CD4-positive, alpha-beta T cell treated with Interleukin-12 subunit alpha and Interleukin-12 subunit beta, for 1 hour (primary cell): ENCODE data around the gene METTL1.
A peak's percentile ranks its signal among the peaks of the same experiment; 100 is the strongest.
"Not testable (repeated sequence)": the region's sequence is repeated elsewhere in the genome, so short reads cannot be mapped to it uniquely, and the experiment has no call there.

Experiments
- DNase-seq: peaks from one replicate; pipeline ENCODE4 v3.0.0-alpha.2; 2020

Gene METTL1

GRCh38 chr12:57795354-57795753 lies 23.4 kb upstream of the METTL1 start:
- DNase-seq = no peak

DNA sequence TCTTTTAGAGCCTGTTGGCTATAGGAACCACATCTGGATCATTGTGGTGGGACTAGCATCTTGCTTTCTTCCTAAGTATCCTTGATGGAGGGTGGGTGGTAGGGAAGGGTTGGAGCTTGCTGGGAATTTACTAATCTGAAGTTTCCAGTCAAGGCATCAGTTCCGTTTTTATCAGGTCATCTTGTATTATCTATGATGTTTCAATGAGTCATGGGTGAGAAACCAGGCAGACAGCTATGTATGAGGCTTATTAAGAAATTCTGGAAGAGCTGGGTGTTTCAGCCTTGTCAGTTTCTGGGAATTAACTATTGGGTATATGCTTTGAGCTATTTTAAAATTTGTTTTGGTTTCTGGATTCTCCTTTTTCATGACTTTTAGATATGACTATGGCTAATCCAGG lies 22.0 kb upstream of the METTL1 start:
- DNase-seq = no peak

- DNase-seq = no peak
Observed at GRCh38 chr12:57783861-57784260, 12.0 kb upstream of the METTL1 start.

DNA sequence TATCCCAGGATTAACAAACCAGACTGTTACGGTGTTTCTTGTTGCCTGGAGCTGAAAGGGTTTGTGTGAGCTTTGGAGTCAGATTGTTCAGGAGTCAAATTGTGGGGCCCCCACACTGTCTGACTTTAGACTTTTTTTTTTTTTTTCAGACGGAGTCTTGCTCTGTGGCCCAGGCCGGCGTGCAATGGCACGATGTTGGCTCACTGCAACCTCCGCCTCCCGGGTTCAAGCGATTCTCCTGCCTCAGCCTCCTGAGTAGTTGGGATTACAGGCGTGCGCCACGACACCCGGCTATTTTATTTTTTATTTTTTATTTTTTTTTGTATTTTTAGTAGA lies 11.5 kb upstream of the METTL1 start:
- no peak for DNase-seq

DNA sequence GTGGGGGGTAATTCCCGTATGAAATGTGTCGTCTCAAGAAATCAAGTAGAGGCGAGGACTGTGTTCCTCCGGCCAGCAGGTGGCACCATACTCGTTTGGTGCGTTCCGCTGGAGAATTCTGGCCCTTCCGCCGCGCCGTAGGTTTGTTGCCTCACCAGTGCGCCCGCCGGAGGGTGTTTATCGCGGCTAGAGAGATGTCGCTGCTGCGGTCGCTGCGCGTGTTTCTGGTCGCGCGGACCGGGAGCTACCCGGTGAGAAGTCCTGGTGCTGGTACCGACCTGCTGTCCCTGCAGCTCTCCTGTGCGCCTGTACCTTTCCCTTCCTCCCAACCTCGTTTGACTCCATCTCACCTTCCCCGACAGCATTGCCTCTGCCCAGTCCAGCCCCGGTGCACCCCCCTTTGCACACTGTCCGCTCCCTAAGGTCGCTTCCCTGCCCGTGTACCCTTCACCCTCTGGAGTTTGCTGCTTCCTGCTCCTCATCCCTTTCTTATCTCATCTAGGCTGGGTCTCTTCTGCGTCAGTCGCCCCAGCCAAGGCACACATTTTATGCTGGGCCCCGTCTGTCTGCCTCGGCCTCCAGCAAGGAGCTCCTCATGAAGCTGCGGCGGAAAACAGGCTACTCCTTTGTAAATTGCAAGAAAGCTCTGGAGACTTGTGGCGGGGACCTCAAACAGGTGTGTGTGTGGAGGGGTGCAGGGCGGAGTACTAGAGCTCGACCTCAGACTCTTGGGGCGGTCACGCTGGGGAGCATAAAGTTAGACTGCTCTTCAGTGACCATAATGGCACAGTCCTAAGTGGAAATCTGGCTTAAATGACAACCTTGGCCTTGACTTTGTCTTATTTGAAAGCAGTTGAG lies 10.9 kb upstream of the METTL1 start, which contains the start of gene TSFM:
Gene TSFM (plus strand): TSS at position 180 of the 858 bp plus-strand sequence. CDS start 15 bp downstream, at position 195.
- peak; percentile 97 for DNase-seq

DNA sequence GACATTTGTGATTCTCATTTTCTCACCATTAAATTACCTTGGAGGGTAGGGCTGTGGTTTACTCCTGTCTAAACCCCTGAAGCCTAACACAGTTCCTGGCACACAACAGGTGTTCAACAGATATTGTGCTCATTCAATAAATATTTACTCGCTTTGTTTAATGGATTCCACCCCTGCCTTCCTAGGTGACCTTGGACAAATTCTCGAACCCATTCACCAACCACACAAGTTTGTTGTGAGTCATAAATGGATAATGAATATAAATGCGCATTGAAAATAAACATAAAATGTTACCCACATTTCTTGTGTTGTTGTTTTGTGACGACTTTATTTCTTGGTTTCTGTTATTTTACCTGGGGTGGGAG lies 10.3 kb upstream of the METTL1 start:
- DNase-seq = no peak

DNA sequence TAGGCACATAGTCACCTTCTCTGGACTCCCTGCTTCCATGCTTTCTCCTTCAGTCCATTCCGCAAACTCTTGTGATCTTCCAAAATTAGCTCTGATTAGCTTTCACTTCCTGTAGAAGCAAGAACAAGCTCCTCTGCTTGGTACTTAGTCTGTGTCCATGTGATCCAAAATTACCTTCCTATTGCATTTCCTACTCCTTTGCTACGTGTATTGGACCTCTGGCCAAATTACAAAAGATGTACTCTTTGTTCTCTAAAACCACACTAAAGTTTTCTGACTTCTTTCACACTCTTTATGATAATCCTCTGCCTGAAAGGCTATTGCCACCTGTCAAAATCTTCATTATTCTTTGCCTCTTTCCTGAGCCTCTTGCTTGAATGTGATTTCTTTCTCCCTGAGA lies 9.9 kb upstream of the METTL1 start:
- no peak for DNase-seq

GRCh38 chr12:57781244-57781643 lies 9.3 kb upstream of the METTL1 start:
- DNase-seq = no peak

GRCh38 chr12:57780284-57780897 lies 8.5 kb upstream of the METTL1 start:
- no peak for DNase-seq

GRCh38 chr12:57779736-57780135 lies 7.8 kb upstream of the METTL1 start:
- no peak for DNase-seq

GRCh38 chr12:57777911-57778310 lies 6.0 kb upstream of the METTL1 start:
- DNase-seq = no peak

DNA sequence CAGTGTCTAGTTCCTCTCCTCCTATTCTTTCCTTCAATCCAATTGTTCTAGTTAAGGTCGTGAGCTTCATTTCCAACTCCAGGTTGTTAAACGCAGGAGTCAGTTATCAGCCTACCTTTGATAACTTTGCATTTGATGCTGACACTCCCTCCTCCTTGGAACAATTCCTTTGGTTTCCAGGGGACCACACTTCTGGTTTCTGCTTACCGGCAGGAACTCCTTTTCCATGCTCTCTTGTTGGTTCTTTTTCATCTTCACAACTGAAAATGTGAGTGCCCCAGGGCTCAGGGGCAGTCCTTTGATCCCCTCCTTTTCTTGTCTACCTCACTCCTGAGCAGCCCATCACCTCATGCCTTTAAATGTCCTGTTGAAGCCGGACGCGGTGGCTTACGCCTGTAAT lies 5.5 kb upstream of the METTL1 start:
- DNase-seq = no peak

DNA sequence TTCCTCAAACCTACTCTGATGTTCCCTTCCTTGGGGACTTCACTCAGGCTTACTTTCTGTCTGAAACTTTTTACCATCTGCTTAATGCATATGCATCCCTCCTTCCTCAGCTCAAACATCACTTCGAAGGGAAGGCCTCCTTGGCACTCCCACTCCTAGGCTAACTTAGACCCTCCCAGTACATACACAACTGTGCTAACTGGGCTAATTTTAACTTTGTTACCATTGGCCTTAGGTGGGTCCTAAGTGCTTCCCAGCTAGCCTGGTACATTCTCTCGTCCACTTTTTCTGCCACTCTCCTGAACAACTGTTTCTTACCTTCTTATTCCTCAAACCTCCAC lies 4.3 kb upstream of the METTL1 start:
- no peak for DNase-seq

DNA sequence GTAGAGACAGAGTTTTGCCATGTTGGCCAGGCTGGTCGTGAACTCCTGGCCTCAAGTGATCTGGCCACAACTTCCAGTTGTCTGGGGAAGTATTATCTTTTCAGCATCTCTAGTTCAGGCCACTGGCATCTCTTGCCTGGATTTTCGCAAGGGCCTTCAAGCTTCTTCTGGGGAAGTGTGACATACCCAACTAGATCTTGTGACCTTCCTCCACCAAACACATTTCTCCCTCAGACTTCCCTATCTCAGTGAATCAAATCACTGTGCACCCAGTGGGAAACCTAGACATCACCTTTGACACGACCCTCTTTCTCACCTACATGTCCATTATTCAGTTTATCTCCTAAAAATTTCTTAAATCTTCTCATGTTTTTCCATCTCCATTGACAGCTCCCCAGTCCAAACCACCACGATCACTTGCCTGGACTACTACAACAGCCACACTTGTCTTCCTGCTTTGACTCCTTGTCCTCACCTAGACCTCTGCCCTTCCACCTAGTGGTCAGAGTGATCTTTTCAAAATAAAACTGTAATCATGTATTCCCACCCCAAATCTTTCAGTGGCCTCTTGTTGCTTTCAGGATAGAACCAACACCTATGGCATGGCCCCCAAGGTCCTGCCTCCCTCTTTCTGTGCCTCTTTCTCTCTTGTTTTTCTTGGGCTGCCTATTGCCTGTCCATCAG lies 3.8 kb upstream of the METTL1 start:
- DNase-seq = no peak

GRCh38 chr12:57775044-57775443 lies 3.1 kb upstream of the METTL1 start:
- DNase-seq = no peak

GRCh38 chr12:57774634-57775033 lies 2.7 kb upstream of the METTL1 start:
- not testable (repeated sequence) for DNase-seq

DNA sequence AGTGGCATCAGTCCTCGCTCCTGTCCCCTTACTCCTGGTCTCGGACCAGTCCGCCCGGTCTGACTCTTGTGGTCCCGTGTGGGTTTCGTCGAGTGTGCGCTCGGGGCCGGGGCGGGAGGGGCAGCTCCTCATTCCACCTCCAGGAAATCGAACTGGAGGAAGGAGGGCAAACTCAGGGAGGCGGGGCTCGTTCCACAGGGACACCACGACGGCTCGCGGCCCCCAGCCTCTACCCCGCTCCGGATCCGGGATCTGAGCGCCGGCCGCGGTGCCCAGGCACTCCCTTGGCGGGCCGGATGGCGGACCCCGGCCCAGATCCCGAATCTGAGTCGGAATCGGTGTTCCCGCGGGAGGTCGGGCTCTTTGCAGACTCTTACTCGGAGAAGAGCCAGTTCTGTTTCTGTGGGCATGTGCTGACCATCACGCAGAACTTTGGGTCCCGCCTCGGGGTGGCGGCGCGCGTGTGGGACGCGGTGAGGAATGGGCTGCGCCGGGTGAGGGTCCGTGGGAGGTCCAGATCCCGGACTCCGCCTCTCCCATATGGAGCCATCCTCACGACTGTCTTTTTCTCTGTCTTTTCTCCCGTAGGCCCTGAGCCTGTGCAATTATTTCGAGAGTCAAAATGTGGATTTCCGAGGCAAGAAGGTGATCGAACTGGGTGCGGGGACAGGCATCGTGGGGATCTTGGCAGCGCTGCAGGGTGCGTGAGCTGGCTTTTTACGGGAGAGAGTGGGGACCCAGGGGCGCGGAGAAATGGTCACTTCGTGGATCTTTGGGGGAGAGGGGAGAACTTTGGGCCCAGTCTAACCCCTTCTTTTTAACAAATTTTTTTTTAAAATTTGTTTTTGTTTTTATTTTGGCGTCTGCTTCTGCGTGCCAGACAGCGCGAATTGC lies 771 bp upstream of the METTL1 start, which contains the start of gene EEF1AKMT3:
Gene EEF1AKMT3 (plus strand): TSS at position 186 of the 894 bp plus-strand sequence. CDS start 111 bp downstream, at position 297.
- peak; percentile 33 for DNase-seq

- peak; percentile 85 for DNase-seq
Observed at GRCh38 chr12:57771236-57771872, 551 bp downstream of the METTL1 start.

DNA sequence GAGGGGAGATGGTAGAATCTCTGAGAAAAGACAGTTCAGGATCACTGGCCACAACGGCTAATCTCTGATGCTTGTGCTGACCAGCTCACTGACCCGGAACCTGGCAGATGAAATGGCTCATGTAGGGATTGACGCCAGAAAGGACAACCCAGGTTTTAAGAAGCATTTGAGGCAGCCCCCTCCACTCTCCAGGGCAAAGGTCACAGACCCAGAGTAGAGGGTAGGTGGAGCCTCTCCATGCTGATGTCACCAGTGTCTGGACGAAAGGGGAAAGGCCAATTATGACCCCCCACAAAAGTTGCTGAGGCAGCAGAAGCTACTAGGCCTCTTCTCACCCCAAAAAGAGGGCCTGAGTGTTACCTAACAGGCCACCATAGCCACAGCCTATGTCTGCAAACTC lies 1.2 kb downstream of the METTL1 start:
- DNase-seq = no peak

GRCh38 chr12:57769594-57769993 lies 2.3 kb downstream of the METTL1 start:
- DNase-seq = no peak

DNA sequence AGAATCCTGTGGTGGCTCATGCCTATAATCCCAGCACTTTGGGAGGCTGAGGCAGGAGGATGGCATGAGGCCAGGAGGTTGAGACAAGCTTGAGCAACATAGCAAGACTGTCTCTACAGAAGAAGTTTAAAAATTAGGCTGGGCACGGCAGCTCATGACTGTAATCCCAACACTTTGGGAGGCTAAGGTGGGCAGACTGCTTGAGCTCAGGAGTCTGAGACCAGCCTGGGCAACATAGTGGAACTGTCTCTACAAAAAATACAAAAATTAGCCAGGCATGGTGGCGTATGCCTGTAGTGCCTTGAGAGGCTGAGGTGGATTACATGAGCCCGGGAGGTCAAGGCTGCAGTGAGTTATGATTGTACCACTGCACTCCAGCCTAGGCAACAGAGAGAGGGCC lies 4.0 kb downstream of the METTL1 start:
- no peak for DNase-seq

GRCh38 chr12:57767305-57767698 lies 4.6 kb downstream of the METTL1 start:
- DNase-seq = no peak
